Measurements from ENCODE around the gene AFP.

DNA sequence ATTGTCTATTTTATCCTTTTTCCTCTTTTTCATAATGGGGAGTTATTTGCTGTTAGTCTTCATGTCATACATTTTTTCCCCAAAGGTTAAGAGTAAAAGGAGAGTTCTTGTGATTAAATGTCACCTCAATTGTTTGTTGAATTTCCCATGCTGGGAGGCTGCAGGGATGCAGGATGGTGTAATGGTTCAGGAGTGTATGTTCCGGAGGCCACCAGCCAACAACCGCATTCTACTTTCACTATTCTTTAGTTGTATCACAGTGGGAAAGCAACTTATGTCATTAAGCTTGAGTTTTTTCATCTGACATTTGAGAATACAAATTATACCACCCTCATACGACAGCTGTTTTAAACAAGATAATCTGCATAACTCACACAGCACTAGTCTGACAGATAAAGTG is 15.4 kb downstream of the AFP start:
- TF ChIP-seq CTCF (IDR thresholded peaks at IDR 0.05) (no peak), POLR2A (IDR thresholded peaks at IDR 0.05) (no peak)
